AG09319 (cell line): ENCODE data around the gene COL4A2.

ENCODE experiments used
- DNase-seq: peaks from one replicate; pipeline ENCODE4 v3.0.0-alpha.2; 2010; ENCODE audit warnings: low read depth; ENCODE audit errors: extremely low read depth
- CTCF ChIP-seq: IDR thresholded peaks from 2 replicates; pipeline ENCODE4 v1.5.1; 2011; ENCODE audit warnings: low read depth, mild to moderate bottlenecking, inconsistent platforms, low read length, moderate library complexity

COL4A2 gene

DNA sequence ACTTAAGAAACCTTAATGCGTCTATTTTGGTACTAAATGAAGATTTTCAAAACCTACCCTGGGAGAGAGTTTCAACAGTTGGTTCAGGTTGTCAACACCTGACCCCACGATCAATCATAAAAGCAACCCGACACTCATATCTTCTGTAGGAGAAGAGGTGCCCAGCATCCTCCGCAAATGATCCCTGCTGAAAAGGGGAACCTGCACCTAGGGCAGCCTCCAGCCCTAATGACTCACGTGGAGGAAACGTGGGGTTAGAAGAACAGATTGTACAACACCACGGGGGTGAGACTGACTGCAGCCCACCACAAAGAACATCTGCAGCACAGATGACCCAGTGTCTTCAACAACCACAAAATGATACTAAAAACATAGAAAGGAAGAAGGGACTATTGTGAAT, 138.1 kb downstream of the COL4A2 start:
- no peak for TF ChIP-seq CTCF
- DNase-seq: no peak

DNA sequence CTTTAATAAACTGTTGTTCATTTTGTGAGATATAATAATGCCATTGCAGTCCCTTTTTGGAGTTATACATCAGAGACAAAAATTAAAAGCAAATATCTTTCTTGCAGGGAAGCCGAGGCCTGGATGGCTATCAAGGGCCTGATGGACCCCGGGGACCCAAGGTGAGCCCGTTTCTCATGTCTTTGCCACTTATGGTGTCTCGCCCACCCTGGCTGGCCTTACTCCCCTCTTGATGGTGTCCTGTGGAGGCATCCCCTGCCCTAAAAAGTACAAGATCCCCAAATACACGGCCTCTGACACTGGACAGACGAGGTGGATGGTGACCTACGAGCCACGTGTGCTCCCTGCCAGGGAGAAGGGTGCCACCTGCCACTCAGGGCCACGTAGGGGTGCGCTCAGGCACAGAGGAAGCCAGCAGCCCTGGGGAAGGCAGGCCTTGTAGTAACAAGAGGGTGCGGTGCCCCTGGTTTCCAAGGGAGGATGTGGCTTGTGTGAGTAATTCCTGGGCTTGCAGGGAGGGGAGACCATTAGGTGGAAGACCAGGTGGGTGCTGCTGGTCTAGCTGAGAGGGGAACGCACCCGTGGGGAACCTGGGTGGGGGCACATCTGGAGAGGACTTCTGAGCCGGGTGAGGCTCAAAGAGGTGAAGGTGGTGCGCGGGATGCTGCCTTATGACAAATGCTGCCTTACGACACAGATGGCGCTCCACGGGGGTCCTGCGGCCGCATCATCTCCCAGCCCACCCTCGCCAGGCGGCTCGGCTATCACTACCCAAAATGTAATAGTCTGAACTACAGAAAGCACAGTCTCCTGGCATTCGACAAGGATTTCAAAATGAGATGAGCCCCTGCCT, 138.9 kb downstream of the COL4A2 start:
- DNase-seq: no peak
- no peak for TF ChIP-seq CTCF

DNA sequence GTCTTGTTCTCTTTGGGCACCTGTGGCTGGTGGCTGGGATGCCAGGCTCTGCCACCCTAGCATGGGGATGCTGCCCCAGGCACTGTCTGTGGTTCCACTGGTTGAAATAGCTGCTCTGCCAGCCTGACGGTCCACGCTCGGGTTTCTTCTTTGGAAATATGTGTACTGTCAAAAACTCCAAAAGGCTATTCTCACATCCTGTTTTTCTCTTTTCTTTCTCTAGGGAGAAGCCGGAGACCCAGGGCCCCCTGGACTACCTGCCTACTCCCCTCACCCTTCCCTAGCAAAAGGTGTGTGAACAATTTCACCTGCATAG, 139.4 kb downstream of the COL4A2 start:
- no peak for TF ChIP-seq CTCF

DNA sequence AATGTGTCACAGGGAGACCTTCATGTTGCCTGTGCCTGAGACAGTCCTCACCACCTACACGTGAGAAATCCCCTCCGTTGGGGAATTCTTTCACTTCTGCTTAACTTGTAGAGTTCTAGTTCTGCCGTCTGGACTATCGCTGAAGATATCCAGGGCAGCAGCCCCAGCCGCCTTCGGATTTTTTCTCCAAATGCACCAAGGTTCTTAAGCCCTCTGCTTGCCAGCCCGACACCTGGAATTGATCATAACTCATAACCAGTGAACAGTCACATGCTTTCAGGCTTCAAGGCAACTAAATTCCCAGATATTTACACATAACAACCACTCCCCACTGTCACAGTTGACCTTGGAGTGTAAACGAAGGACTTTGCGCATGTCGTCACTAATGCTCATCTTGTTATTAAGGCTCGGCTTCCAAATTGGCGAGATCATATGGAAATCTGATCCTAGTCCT, 140.0 kb downstream of the COL4A2 start:
- TF ChIP-seq CTCF: no peak
- peak; percentile 87 for DNase-seq

More for the DNA sequence above, 139.4 kb downstream of the COL4A2 start:
- DNase-seq: no peak

GRCh38 chr13:110447801-110448200, 140.7 kb downstream of the COL4A2 start:
- DNase-seq: no peak
- TF ChIP-seq CTCF: no peak

- no peak for DNase-seq
- no peak for TF ChIP-seq CTCF
Observed at GRCh38 chr13:110448230-110448629, 141.1 kb downstream of the COL4A2 start.

- no peak for TF ChIP-seq CTCF
- DNase-seq: no peak
Observed at GRCh38 chr13:110448677-110449076, 141.6 kb downstream of the COL4A2 start.
